RWPE1 (cell line): ENCODE measurements around the gene SPARCL1.
A peak's percentile ranks its signal among the peaks of the same experiment; 100 is the strongest.

Experiments
- CTCF ChIA-PET: fragments of 350-600 bp; sonication (Branson Sonifier 250); formaldehyde crosslinking; extraction: SDS; loops from one replicate; lab custom pipeline; 2021; lab: Yijun Ruan, JAX
- POLR2A ChIA-PET: fragments of 400-600 bp; formaldehyde crosslinking; extraction: SDS; loops from one replicate; lab custom pipeline; 2020; ENCODE audit warnings: antibody characterized with exemption; ENCODE audit not compliant: low non-redundant PET; lab: Yijun Ruan, JAX
- DNase-seq: peaks from one replicate; pipeline ENCODE4 v3.0.0; 2012; ENCODE audit warnings: low spot score
- H3K27ac ChIP-seq: fragments of 450-650 bp; 2 replicates; pipeline ENCODE4 v1.5.1; 2017
- TF ChIP-seq, protein P1 (sequence below): fragments of 450-650 bp; conservative IDR thresholded peaks from 2 replicates; pipeline ENCODE4 v1.5.1; 2017; ENCODE audit warnings: low read depth, mild to moderate bottlenecking

SPARCL1 gene

DNA sequence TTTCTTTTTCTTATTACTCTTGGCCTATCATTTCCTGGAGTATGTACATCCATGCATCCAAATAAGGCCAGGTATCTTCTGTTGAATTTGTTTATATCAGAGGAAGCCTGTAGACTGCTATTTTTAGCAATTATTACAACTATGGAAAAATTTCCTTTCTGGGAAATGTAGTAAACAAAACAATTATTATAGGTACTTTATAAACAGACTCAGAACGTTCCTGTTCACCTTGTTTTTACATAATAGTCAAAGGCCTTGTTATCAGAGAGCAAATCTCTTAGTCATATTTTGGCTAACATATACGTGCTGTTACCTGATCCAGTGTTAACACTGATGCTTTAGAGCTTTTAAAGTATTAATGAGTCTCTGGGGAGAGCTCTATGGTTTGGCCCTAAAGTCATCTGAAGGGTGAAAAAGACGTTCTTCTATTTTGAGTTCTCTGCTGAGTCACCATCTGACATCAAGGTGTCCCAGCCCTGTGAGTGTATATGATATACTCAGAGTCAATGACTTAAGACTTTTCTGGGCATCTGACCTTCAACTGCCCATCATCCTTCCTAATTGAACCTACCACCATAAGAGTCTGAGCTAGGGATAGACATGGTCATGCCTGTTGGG is 7.3 kb downstream of the SPARCL1 start:
- CTCF ChIA-PET: no interaction called here
- H3K27ac ChIP-seq: peak overlapping the region; percentile 75
- TF ChIP-seq, protein P1, sequence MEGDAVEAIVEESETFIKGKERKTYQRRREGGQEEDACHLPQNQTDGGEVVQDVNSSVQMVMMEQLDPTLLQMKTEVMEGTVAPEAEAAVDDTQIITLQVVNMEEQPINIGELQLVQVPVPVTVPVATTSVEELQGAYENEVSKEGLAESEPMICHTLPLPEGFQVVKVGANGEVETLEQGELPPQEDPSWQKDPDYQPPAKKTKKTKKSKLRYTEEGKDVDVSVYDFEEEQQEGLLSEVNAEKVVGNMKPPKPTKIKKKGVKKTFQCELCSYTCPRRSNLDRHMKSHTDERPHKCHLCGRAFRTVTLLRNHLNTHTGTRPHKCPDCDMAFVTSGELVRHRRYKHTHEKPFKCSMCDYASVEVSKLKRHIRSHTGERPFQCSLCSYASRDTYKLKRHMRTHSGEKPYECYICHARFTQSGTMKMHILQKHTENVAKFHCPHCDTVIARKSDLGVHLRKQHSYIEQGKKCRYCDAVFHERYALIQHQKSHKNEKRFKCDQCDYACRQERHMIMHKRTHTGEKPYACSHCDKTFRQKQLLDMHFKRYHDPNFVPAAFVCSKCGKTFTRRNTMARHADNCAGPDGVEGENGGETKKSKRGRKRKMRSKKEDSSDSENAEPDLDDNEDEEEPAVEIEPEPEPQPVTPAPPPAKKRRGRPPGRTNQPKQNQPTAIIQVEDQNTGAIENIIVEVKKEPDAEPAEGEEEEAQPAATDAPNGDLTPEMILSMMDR: no peak
- peak; percentile 25 for DNase-seq
- POLR2A ChIA-PET: no interaction called here

DNA sequence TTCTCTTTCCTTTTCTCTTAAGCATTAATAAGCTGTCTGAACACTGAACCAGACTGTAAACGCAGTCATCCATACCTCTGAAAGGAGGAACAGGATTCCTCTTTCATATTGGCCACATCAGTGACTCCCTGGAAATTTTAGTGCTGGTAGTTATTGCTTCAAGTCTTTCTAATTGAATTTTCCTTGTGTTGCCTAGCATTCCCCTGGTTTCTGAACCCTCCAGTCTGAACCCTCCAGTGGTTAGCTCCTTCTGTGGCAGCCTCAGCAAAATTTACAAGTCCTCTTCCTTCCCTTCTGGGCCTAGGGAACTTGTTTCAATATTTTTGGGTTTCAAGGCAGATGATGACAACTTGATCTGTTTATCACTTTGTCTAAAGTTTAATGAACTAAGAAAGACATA is 7.9 kb downstream of the SPARCL1 start:
- H3K27ac ChIP-seq: no peak overlapping the region
- TF ChIP-seq, protein P1: no peak
- DNase-seq: no peak
- POLR2A ChIA-PET: no interaction called here
- CTCF ChIA-PET: no interaction called here

DNA sequence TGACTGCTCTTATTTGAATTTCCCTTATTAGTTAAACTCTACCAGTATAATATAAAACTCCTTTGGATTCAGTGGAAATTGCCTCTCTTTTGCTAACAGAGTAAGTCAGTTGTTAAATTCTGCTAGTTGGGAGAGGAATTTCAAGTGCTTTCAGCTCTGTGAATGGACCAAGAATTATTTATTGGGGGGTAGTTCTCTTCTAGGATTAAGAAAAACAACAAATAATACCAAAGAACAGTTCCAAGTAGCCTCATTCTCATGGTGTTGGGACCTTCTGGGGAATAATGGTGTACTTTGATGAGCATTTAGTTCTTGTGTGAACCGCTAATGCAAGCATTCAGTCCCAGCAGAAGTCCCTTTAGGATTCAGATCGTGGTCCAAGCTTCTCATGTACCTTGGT is 11.6 kb downstream of the SPARCL1 start:
- TF ChIP-seq, protein P1: no peak
- POLR2A ChIA-PET: no interaction called here
- DNase-seq: no peak
- CTCF ChIA-PET: interaction anchor here (0.7 kb wide), 1 partner anchor 199 kb away, joined by 5 read pairs; no protein-coding TSS in a partner anchor
- no peak overlapping the region for H3K27ac ChIP-seq

DNA sequence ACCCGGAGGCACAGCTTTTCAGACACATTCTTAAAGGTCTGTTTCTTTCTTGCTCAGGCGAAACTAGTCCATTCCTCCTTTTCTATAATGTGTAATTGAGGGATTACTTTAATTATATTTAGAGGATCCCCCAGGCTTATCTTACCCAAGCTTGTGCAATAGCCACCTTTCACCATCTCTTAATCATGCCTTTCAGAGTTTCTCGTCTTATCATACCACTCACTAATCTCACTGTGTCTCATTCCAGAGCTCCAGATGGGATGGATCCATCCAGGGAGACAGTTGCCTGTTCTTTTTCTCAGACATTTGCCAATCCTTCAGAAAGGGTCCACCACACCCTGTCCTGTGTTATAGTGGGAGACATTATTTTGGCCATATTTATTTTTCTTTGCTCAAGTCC is 12.5 kb downstream of the SPARCL1 start:
- POLR2A ChIA-PET: no interaction called here

DNA sequence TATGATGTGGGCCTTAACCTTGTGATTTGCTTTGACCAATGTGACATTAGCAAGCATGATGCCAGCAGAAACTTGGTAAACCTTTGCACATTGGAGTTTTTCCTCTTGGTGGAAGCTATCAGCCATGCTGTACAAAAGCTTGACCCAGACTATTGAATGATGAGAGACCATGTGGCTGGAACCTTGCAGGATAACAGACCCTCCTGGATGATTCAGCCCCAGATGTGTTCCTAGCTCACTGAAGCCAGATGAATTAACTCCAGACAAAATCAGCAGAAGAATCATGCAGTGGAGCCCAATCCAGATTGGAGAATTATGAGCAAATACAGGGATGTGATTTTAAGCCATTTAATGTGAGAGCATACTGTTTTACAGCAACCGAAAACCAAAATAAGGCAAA is 16.8 kb downstream of the SPARCL1 start:
- TF ChIP-seq, protein P1: no peak
- ChIA-PET POLR2A (no interaction called here), CTCF (no interaction called here)
- H3K27ac ChIP-seq: no peak overlapping the region
- no peak for DNase-seq

More for the DNA sequence above, 12.5 kb downstream of the SPARCL1 start:
- H3K27ac ChIP-seq: no peak overlapping the region
- TF ChIP-seq, protein P1: no peak
- no peak for DNase-seq
- CTCF ChIA-PET: interaction anchor here (0.7 kb wide), 1 partner anchor 198 kb away, joined by 5 read pairs; no protein-coding TSS in a partner anchor

DNA sequence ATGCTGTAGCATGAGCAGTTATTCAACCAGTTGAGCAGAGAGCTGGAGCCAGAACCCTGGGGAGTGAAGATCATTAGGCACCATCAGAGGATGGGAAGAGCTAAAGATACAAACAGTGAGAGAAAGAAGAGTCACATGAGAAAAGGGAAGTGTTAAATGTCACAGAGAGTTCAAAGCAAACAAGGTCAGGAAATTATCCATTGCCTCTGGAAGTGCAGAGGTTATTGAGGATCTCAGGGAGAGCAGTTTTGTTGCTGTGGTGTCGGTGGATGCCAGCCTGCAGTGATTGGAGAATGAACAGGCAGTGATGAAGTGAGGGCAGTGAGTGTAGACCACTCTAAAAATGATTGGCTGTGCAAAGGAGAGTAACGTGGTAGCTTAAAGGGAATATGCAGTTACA is 17.7 kb downstream of the SPARCL1 start:
- TF ChIP-seq, protein P1: no peak
- CTCF ChIA-PET: no interaction called here
- POLR2A ChIA-PET: no interaction called here
- no peak overlapping the region for H3K27ac ChIP-seq
- DNase-seq: no peak
